Measurements from ENCODE around the gene NR2F1-AS1.

NR2F1-AS1 gene

GRCh38 chr5:93580927-93581445, at the start of gene NR2F1-AS1:
NR2F1-AS1 (minus strand) TSS chr5:93581219.
- DNase-seq, result peak; percentile 51

GRCh38 chr5:93626801-93627200, 45.8 kb upstream of the NR2F1-AS1 start:
- no peak for DNase-seq

- DNase-seq, result no peak
These were observed 42.1 kb upstream of the NR2F1-AS1 start for GRCh38 chr5:93623153-93623552.

DNA sequence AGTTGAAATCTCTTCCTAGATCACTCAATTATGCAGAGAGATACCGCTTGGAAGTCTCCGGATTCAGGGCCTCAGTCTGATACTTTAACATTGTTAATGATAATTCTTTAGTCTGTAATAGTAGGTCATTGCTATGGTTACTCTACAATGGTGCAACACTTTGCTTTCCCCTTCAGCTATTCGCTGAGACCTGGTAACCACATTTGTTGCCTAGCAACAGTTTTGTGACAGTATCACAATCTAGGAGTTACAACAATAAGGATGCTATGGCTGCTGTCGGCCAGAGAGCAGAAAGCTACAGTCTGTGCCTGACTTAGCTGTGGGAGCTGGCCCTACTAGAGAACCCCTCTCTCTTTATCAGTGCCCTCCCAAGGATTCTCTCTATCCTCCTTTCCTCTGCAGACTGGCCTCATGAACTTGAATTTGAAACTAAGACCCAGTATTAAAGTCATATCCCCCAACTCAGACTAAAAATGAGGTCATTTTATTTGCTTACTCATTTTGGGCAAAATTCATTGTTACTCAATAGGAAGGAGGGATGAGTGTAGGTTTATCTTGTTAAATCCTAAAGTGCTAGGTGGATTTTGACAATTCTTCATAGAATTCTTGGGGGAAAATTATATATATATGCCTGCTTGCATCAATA, 41.3 kb upstream of the NR2F1-AS1 start:
- peak; percentile 32 for DNase-seq

DNA sequence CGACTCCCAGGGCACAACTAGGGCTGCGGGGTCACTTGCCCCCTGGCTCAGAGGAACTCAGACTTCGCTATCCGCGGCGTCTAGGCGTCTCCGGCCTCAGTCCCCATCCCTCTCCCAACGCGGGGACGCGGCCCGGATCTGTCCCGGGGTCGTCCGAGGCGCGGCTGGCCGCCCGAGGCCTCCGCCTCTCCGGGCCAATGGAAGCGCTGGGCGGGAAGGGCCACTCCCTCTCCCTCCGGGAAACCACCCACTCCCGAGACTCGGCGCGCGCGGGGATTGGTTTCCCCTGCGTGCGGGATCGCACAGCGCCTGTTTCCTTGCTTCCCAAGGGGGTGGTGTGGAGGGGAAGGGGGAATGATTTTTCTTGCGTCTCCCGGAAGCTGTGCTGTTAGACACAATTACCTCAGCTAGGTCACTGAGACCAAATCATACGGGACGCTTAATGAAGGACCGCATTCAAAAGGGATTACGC, 40.3 kb upstream of the NR2F1-AS1 start:
- peak; percentile 81 for DNase-seq

- DNase-seq, result peak; percentile 76
These were observed 39.7 kb upstream of the NR2F1-AS1 start for GRCh38 chr5:93620487-93621326.

GRCh38 chr5:93616538-93617174, 35.6 kb upstream of the NR2F1-AS1 start:
- no peak for DNase-seq

- no peak for DNase-seq
These were observed 31.8 kb upstream of the NR2F1-AS1 start for GRCh38 chr5:93612855-93613243.

- peak; percentile 47 for DNase-seq
These were observed 31.2 kb upstream of the NR2F1-AS1 start for GRCh38 chr5:93611976-93612854.

GRCh38 chr5:93611273-93611975, 30.4 kb upstream of the NR2F1-AS1 start:
- no peak for DNase-seq

DNA sequence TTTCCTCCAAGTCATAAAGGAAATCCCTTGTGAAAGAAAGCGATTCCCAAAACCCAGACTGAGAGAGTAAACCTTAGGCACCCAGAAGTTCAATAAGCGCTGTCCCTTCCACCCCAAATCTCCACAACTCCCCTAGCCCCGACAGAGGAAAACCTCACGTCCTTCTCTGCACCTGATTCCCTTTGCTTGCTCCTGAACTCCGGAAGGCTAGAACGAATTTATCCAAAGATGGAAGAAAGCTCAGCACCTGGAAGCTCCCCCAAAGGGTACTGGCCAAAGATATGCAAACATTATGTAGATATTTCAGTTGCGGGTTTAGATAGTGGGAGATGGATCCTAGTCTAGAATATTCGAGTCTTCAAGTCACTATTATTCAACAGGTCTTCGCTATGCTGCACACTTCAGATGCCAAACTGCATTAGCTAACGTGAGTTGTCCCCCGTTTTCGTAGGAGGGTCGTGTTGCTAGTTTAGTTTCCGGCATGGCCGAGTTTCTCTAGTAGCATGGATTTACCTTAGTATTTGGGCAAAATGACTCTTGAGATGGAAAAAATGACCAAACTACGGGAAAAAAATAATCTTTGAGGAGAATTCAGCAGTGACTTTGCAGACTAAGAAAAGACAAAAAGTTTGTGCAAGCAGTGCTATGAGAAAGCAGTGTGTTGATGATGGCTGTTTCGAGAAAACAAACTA, 29.7 kb upstream of the NR2F1-AS1 start:
- no peak for DNase-seq

- no peak for DNase-seq
These were observed 28.7 kb upstream of the NR2F1-AS1 start for GRCh38 chr5:93609762-93610161.

- no peak for DNase-seq
These were observed 27.8 kb upstream of the NR2F1-AS1 start for GRCh38 chr5:93608855-93609254.

GRCh38 chr5:93607367-93608258, 26.6 kb upstream of the NR2F1-AS1 start:
- peak; percentile 80 for DNase-seq

DNA sequence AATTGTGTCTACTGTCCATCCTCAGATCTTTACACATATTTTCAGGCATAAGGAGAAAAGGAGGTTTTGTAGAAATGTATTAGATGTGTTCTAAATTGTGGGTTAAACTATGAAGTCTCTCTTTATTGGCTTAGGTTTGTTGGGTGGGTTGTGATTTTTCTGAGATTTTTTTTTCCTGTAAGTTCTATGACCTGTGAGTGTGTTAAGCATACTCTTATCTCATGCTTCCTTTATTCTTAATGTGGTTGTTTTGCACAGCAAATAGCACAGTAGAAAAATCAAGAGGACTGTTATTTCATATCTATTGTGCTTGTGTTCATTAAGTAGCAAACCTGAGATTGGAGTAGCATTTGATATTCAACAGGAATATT, 25.3 kb upstream of the NR2F1-AS1 start:
- no peak for DNase-seq

- DNase-seq, result no peak
These were observed 23.9 kb upstream of the NR2F1-AS1 start for GRCh38 chr5:93604644-93605515.

DNA sequence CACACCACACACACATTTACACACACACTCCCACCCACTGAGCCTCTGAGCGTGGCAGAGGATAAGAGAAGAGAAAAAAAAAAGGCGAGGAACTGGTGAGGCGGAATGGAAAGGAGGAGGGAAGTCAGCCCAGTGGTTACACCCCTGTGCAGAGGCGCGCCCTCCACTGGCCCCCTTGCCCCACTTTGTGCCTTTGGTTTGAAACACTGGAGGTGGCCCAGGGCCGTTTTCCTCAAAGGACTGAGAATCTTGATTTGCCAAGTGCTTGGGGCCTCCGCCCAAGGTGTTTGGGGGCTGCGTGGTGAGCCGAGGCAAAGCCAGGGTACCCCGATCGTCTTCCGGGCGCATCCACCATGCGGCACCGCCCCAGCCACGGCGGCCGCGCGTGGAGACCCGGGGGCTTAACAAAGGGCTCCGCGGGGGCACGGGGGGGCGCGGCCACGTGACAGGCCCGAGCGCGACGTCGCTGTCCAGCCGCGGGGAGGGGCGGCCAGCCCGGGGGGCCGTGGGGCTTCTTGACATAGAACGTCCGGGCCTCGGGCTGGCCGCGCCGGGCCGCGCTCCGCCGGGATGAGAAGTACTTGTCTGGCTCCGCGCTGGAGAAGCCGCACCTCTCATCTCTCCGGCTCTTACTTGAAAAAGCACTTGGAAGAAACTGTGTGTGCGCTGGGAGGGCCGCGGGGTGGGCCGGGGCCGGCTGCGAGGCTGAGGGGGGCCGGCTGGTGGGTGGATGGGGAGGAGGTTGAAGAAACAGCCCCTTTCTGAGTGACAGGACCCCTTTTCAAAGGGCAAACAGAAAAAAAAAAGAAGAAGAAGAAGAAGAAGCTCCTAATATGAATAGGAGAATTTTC, 23.0 kb upstream of the NR2F1-AS1 start:
- DNase-seq, result peak; percentile 46

Data from EL (cell line).